SK-N-SH (cell line): ENCODE data around the gene CTTNBP2NL. TPM values are rescaled to one million over a fixed set of nuclear protein-coding genes. Genes with fewer than 3 reads are reported as not detected.

Experiments used
- CTCF ChIA-PET: fragments of 300-600, 350-600 bp; formaldehyde crosslinking; extraction: SDS; loops from one replicate; lab custom pipeline; 2021; lab: Yijun Ruan, JAX
- POLR2A ChIA-PET: fragments of 350-600 bp; sonication (Branson Sonifier 250); formaldehyde crosslinking; extraction: SDS; loops from one replicate; lab custom pipeline; 2020; ENCODE audit warnings: antibody characterized with exemption, inconsistent platforms; lab: Yijun Ruan, JAX
- DNase-seq: peaks from one replicate; pipeline ENCODE4 v3.0.0; 2012
- H2AFZ ChIP-seq: fragments of 200-600 bp; sonication (generic); 2 replicates; pipeline ENCODE4 v1.8.1; 2016; ENCODE audit warnings: antibody characterized with exemption, mild to moderate bottlenecking, low read depth
- H3F3A ChIP-seq: fragments of 200-600 bp; sonication (generic); replicated peaks from 2 replicates; pipeline ENCODE3; 2016; ENCODE audit warnings: antibody characterized with exemption, mild to moderate bottlenecking; ENCODE audit not compliant: insufficient read depth
- H3K27ac ChIP-seq, 2 experiments: fragments of 200-500 bp in 1 of 2; fragments of 200-600 bp in 1 of 2; sonication (Bioruptor generic) in 1 of 2; sonication (generic), shearing (Covaris generic) in 1 of 2; 2 replicates each; pipeline versions ENCODE4 v1.5.1 to v1.6.1; 2014 to 2016; ENCODE audit warnings: low read depth in 2 of 2, inconsistent platforms in 1 of 2, low read length in 1 of 2, mild to moderate bottlenecking in 1 of 2, mixed read lengths in 1 of 2
- H3K27me3 ChIP-seq: fragments of 200-600 bp; sonication (generic), shearing (Covaris generic); 2 replicates; pipeline ENCODE4 v1.6.1; 2016; ENCODE audit warnings: mixed run types; ENCODE audit not compliant: insufficient read depth
- H3K36me3 ChIP-seq, 2 experiments: fragments of 200-500 bp in 1 of 2; fragments of 200-600 bp in 1 of 2; sonication (Bioruptor generic) in 1 of 2; sonication (generic) in 1 of 2; replicated peaks in 1 of 2; 2 replicates each; pipeline versions ENCODE3 to v1.5.1; 2014 to 2016; ENCODE audit warnings: low read length in 1 of 2, mild to moderate bottlenecking in 1 of 2; ENCODE audit not compliant: insufficient read depth in 2 of 2, control insufficient read depth in 1 of 2
- H3K4me1 ChIP-seq, 2 experiments: fragments of 200-500 bp in 1 of 2; fragments of 200-600 bp in 1 of 2; sonication (Bioruptor generic) in 1 of 2; sonication (generic), shearing (Covaris generic) in 1 of 2; 2 replicates each; pipeline versions ENCODE4 v1.5.1 to v1.6.1; 2014 to 2016; ENCODE audit warnings: low read depth in 1 of 2, low read length in 1 of 2, mixed run types in 1 of 2; ENCODE audit not compliant: insufficient read depth in 2 of 2, control insufficient read depth in 1 of 2
- H3K4me2 ChIP-seq: fragments of 200-600 bp; sonication (generic), shearing (Covaris generic); 2 replicates; pipeline ENCODE4 v1.6.1; 2017; ENCODE audit warnings: mixed run types
- H3K4me3 ChIP-seq, 2 experiments: fragments of 200-500 bp in 1 of 2; fragments of 200-600 bp in 1 of 2; sonication (Bioruptor generic) in 1 of 2; sonication (generic), shearing (Covaris generic) in 1 of 2; 2 replicates each; pipeline versions ENCODE4 v1.5.1 to v1.8.1; 2014 to 2016; ENCODE audit warnings: low read depth in 2 of 2, inconsistent platforms in 1 of 2, low read length in 1 of 2, mild to moderate bottlenecking in 1 of 2, mixed read lengths in 1 of 2, moderate library complexity in 1 of 2
- H3K79me2 ChIP-seq: fragments of 200-600 bp; sonication (generic); 2 replicates; pipeline ENCODE4 v1.8.1; 2017; ENCODE audit warnings: mild to moderate bottlenecking; ENCODE audit not compliant: insufficient read depth
- H3K9ac ChIP-seq: fragments of 200-600 bp; sonication (generic); 2 replicates; pipeline ENCODE4 v1.6.1; 2017; ENCODE audit warnings: mixed run types
- H3K9me2 ChIP-seq: fragments of 200-600 bp; sonication (generic); 2 replicates; pipeline ENCODE4 v1.6.1; 2017; ENCODE audit warnings: mixed run types
- H3K9me3 ChIP-seq: fragments of 200-600 bp; sonication (generic); 2 replicates; pipeline ENCODE4 v1.6.1; 2017; ENCODE audit warnings: mixed run types, mild to moderate bottlenecking, moderate library complexity
- H4K20me1 ChIP-seq: fragments of 200-600 bp; sonication (generic); 2 replicates; pipeline ENCODE4 v1.6.1; 2017; ENCODE audit warnings: mild to moderate bottlenecking, mixed run types; ENCODE audit not compliant: insufficient read depth
- EZH2phosphoT487 ChIP-seq: fragments of 200-600 bp; sonication (generic); IDR thresholded peaks from 2 replicates; pipeline ENCODE4 v1.6.1; 2017; ENCODE audit warnings: low read depth, mixed run types, mild to moderate bottlenecking, antibody characterized with exemption, moderate library complexity, borderline replicate concordance
- GATA2 ChIP-seq: sonication (generic); formaldehyde crosslinking; IDR thresholded peaks from 2 replicates; pipeline ENCODE4 v1.5.0; 2020; ENCODE audit warnings: mild to moderate bottlenecking, missing genetic modification reagents
- MXI1 ChIP-seq: IDR thresholded peaks from 2 replicates; pipeline ENCODE4 v1.6.1; 2012; ENCODE audit warnings: mild to moderate bottlenecking, low read depth, low read length, improper control_type of control experiment
- NFIC ChIP-seq: IDR thresholded peaks from 2 replicates; pipeline ENCODE4 v1.4.0; 2012; ENCODE audit warnings: borderline replicate concordance
- NRF1 ChIP-seq: IDR thresholded peaks from 2 replicates; pipeline ENCODE4 v1.6.1; 2012; ENCODE audit warnings: low read depth, mild to moderate bottlenecking, low read length
- POLR2AphosphoS5 ChIP-seq: IDR thresholded peaks from 2 replicates; pipeline ENCODE4 v1.6.1; 2012; ENCODE audit warnings: low read depth, low read length
- RAD21 ChIP-seq: IDR thresholded peaks from 2 replicates; pipeline ENCODE4 v1.6.1; 2012; ENCODE audit warnings: mild to moderate bottlenecking, low read length
- REST ChIP-seq: IDR thresholded peaks from 2 replicates; pipeline ENCODE4 v1.6.1; 2012; ENCODE audit warnings: mild to moderate bottlenecking, low read depth, low read length, moderate library complexity
- RFX5 ChIP-seq: IDR thresholded peaks from 2 replicates; pipeline ENCODE4 v1.6.1; 2012; ENCODE audit warnings: mild to moderate bottlenecking, improper control_type of control experiment, low read length
- TAF1 ChIP-seq: IDR thresholded peaks from 2 replicates; pipeline ENCODE4 v1.6.1; 2012; ENCODE audit warnings: low read depth, mild to moderate bottlenecking, low read length, moderate library complexity, borderline replicate concordance
- ZBTB33 ChIP-seq: IDR thresholded peaks from 2 replicates; pipeline ENCODE4 v1.4.0; 2012; ENCODE audit warnings: low read depth, borderline replicate concordance
- WGBS: methylation state at CpG from one replicate; pipeline ENCODE4 v1.1.6; 2017; ENCODE audit warnings: low lambda C conversion rate; 5-methylcytosine and 5-hydroxymethylcytosine counted together
- polyA plus RNA-seq, 3 experiments: library from polyadenylated mRNA; depleted of rRNA; stranded (reverse); fragments of >200 nt; gene quantifications; 2 replicates each; pipeline ENCODE4 v1.2.3, GENCODE V29; 2012
- TF ChIP-seq, protein P1 (sequence below): IDR thresholded peaks from 2 replicates; pipeline ENCODE4 v1.4.0; 2012; ENCODE audit warnings: low read depth, borderline replicate concordance
- TF ChIP-seq, protein P2 (sequence below): fragments of 150-350 bp; IDR thresholded peaks from 2 replicates; pipeline ENCODE4 v1.6.1; 2016; ENCODE audit warnings: mild to moderate bottlenecking, low read depth, low read length
- TF ChIP-seq, protein P3 (sequence below): fragments of 200-600 bp; sonication (generic); IDR thresholded peaks from 2 replicates; pipeline ENCODE4 v1.6.1; 2017; ENCODE audit warnings: antibody characterized with exemption, mild to moderate bottlenecking, moderate library complexity

Gene CTTNBP2NL
- polyA plus RNA-seq, 1 of the 3 experiments (the other 2 are of a cell fraction), result 4.9 TPM

DNA sequence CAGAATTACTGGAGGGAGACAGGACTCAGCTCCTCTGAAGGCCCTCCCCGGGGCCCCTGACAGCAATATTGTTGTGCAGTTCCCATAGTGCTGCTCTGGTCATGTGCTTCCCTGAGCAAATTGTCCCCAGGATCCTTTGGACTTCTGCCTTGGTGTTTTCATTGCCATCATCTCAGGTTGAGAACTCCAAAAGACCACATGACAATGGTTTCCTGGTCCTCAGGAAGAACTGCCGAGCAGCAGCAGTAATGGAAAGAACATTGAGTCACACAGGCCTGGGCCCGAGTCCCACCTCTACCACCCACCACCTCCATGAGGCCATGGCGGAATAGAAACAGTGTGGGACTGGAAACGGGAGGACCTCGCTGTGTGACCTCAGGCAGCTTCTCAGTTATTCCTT, 6.3 kb upstream of the CTTNBP2NL start:
- Histone ChIP-seq H3K27me3 (no peaks in the 10 kb centered on the region), H3F3A (peaks cover 15% of the 10 kb centered on the region), H2AFZ (peak overlapping the region; percentile 3; the same call in 1 of the 2 replicates)
- TF ChIP-seq, protein P1, sequence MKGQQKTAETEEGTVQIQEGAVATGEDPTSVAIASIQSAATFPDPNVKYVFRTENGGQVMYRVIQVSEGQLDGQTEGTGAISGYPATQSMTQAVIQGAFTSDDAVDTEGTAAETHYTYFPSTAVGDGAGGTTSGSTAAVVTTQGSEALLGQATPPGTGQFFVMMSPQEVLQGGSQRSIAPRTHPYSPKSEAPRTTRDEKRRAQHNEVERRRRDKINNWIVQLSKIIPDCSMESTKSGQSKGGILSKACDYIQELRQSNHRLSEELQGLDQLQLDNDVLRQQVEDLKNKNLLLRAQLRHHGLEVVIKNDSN, result no peak
- TF ChIP-seq MXI1, result no peak
- TF ChIP-seq, protein P2, sequence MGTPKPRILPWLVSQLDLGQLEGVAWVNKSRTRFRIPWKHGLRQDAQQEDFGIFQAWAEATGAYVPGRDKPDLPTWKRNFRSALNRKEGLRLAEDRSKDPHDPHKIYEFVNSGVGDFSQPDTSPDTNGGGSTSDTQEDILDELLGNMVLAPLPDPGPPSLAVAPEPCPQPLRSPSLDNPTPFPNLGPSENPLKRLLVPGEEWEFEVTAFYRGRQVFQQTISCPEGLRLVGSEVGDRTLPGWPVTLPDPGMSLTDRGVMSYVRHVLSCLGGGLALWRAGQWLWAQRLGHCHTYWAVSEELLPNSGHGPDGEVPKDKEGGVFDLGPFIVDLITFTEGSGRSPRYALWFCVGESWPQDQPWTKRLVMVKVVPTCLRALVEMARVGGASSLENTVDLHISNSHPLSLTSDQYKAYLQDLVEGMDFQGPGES, result no peak
- no peak for TF ChIP-seq NRF1
- no peak for TF ChIP-seq EZH2phosphoT487
- TF ChIP-seq RAD21, result no peak
- TF ChIP-seq, protein P3, sequence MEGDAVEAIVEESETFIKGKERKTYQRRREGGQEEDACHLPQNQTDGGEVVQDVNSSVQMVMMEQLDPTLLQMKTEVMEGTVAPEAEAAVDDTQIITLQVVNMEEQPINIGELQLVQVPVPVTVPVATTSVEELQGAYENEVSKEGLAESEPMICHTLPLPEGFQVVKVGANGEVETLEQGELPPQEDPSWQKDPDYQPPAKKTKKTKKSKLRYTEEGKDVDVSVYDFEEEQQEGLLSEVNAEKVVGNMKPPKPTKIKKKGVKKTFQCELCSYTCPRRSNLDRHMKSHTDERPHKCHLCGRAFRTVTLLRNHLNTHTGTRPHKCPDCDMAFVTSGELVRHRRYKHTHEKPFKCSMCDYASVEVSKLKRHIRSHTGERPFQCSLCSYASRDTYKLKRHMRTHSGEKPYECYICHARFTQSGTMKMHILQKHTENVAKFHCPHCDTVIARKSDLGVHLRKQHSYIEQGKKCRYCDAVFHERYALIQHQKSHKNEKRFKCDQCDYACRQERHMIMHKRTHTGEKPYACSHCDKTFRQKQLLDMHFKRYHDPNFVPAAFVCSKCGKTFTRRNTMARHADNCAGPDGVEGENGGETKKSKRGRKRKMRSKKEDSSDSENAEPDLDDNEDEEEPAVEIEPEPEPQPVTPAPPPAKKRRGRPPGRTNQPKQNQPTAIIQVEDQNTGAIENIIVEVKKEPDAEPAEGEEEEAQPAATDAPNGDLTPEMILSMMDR, result no peak
- TF ChIP-seq ZBTB33, result no peak
- no peak for TF ChIP-seq NFIC
- TF ChIP-seq TAF1, result no peak
- no peak for TF ChIP-seq GATA2
- no peak for TF ChIP-seq POLR2AphosphoS5
- TF ChIP-seq RFX5, result no peak
- TF ChIP-seq REST, result no peak
- TF ChIP-seq, all 33 proteins: peak for 0
- H3K9ac ChIP-seq, result no peak overlapping the region
- no peak overlapping the region for H3K4me3 ChIP-seq
- no peak overlapping the region for H3K27ac ChIP-seq
- H3K4me1 ChIP-seq, result peaks cover 4 to 17% of the 10 kb centered on the region in 2 experiments; a peak in 3 of 4 replicates
- WGBS, result 80% methylated on average over 6 of the region's 6 CpGs
- CTCF ChIA-PET, result interaction anchor here (0.7 to 4.4 kb wide), 13 partner anchors 8 to 586 kb away, joined by 3 to 154 read pairs (median 5); no protein-coding TSS in a partner anchor
- no peak overlapping the region for H3K4me2 ChIP-seq
- DNase-seq, result no peak
- no peaks in the 10 kb centered on the region for H4K20me1 ChIP-seq
- H3K36me3 ChIP-seq, result no peaks in the 10 kb centered on the region
- POLR2A ChIA-PET, result no interaction called here
- H3K79me2 ChIP-seq, result peaks cover 9% of the 10 kb centered on the region; the same call in 1 of the 2 replicates
- H3K9me2 ChIP-seq, result no peaks in the 10 kb centered on the region
- H3K9me3 ChIP-seq, result no peaks in the 10 kb centered on the region
